ENCODE results near the gene AGBL5. TPM values are rescaled to one million over a fixed set of nuclear protein-coding genes. Genes with fewer than 3 reads are reported as not detected.

The AGBL5 gene
- total and polyA plus RNA-seq, 9 of the 15 experiments (the other 6 are each of a cell fraction or from before 2014, with no cell fraction given): 3.3 to 52.7 (median 26.2) TPM

- TF ChIP-seq, protein P1, sequence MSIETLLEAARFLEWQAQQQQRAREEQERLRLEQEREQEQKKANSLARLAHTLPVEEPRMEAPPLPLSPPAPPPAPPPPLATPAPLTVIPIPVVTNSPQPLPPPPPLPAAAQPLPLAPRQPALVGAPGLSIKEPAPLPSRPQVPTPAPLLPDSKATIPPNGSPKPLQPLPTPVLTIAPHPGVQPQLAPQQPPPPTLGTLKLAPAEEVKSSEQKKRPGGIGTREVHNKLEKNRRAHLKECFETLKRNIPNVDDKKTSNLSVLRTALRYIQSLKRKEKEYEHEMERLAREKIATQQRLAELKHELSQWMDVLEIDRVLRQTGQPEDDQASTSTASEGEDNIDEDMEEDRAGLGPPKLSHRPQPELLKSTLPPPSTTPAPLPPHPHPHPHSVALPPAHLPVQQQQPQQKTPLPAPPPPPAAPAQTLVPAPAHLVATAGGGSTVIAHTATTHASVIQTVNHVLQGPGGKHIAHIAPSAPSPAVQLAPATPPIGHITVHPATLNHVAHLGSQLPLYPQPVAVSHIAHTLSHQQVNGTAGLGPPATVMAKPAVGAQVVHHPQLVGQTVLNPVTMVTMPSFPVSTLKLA (conservative IDR thresholded peaks at IDR 0.05): peak; percentile 31 to 49; a peak in 2 of 4 replicates
- TF ChIP-seq ETV1 (tag; conservative IDR thresholded peaks at IDR 0.05; ENCODE audit: low read depth) (peak; percentile 43; the same call in 1 of the 2 replicates), SETDB1 (IDR thresholded peaks at IDR 0.05; ENCODE audit: low read length) (no peak), MAFK (IDR thresholded peaks at IDR 0.05; ENCODE audit: low read length) (0 out of 2 replicates have a peak, but pooled peaks have one; percentile 8), PBX2 (CRISPR knock-in tag; IDR thresholded peaks at IDR 0.05; ENCODE audit: low read depth) (no peak), PBX2 (tag; conservative IDR thresholded peaks at IDR 0.05; ENCODE audit: low read depth) (peak; percentile 98), MTA3 (IDR thresholded peaks at IDR 0.05; ENCODE audit: borderline replicate concordance) (0 out of 2 replicates have a peak, but pooled peaks have one; percentile 59), RBM34 (IDR thresholded peaks at IDR 0.05; ENCODE audit: borderline replicate concordance, insufficient read depth, low read length) (no peak), C11orf30 (IDR thresholded peaks at IDR 0.05; ENCODE audit: low read depth) (peak; percentile 44), CBFA2T2 (conservative IDR thresholded peaks at IDR 0.05) (peak; percentile 84), CBFA2T3 (IDR thresholded peaks at IDR 0.05) (peak; percentile 92), GATAD2A (IDR thresholded peaks at IDR 0.05) (0 out of 2 replicates have a peak, but pooled peaks have one; percentile 61), ZKSCAN8 (CRISPR knock-in tag; IDR thresholded peaks at IDR 0.05) (peak; percentile 64), DPF2 (IDR thresholded peaks at IDR 0.05) (peak; percentile 88), JUND (IDR thresholded peaks at IDR 0.05; ENCODE audit: borderline replicate concordance, low read depth, low read length) (peak; percentile 70), JUND (tag; IDR thresholded peaks at IDR 0.05; ENCODE audit: borderline replicate concordance, low read depth, low read length) (no peak; the same call in 1 of the 3 replicates), NFRKB (IDR thresholded peaks at IDR 0.05; ENCODE audit: low read depth) (peak; percentile 53; the same call in 1 of the 2 replicates), CBX3 (IDR thresholded peaks at IDR 0.05; ENCODE audit: borderline replicate concordance in 1 of 2, low read length in 2 of 2) (peak in 1 of 2 experiments; percentile 13; a peak in 1 of 3 replicates), ZNF395 (CRISPR knock-in tag; IDR thresholded peaks at IDR 0.05) (peak; percentile 77), NBN (IDR thresholded peaks at IDR 0.05; ENCODE audit: low read depth) (peak; percentile 25; the same call in 1 of the 2 replicates), NR2C2 (CRISPR knock-in tag; IDR thresholded peaks at IDR 0.05) (no peak), NR2C2 (tag; IDR thresholded peaks at IDR 0.05) (peak; percentile 89), POLR2AphosphoS5 (IDR thresholded peaks at IDR 0.05; ENCODE audit: control insufficient read depth, insufficient read depth, low read depth, low read length) (peak; percentile 46; the same call in 1 of the 2 replicates)
These were observed 43.8 kb upstream of the AGBL5 start (continued) for GRCh38 chr2:27007416-27008374.
